K562 (cell line): ENCODE results near the gene PRKCSH. TPM values are rescaled to one million over a fixed set of nuclear protein-coding genes. Genes with fewer than 3 reads are reported as not detected.

Experiments
- ARID2 ChIP-seq: fragments of 450-650 bp; IDR thresholded peaks from 2 replicates; pipeline ENCODE4 v1.6.1; 2017; ENCODE audit warnings: antibody characterized with exemption, mild to moderate bottlenecking
- BHLHE40 ChIP-seq: IDR thresholded peaks from 2 replicates; pipeline ENCODE4 v1.6.1; 2011; ENCODE audit warnings: low read length, improper control_type of control experiment
- CTBP1 ChIP-seq: fragments of 450-650 bp; IDR thresholded peaks from 2 replicates; pipeline ENCODE4 v1.6.1; 2016; ENCODE audit warnings: borderline replicate concordance
- E2F3 ChIP-seq: fragments of 250-450 bp; sonication (Bioruptor Pico); IDR thresholded peaks from 2 replicates; pipeline ENCODE4 v1.4.0; 2020; ENCODE audit warnings: mild to moderate bottlenecking
- EWSR1 ChIP-seq: fragments of 450-650 bp; IDR thresholded peaks from 2 replicates; pipeline ENCODE4 v1.6.1; 2018; ENCODE audit warnings: borderline replicate concordance, mild to moderate bottlenecking, low read depth, moderate library complexity; ENCODE audit not compliant: partially characterized antibody
- HSF4 ChIP-seq: fragments of 250-450 bp; sonication (Bioruptor Pico); IDR thresholded peaks from 2 replicates; pipeline ENCODE4 v2.1.2; 2022; ENCODE audit warnings: mild to moderate bottlenecking, moderate library complexity, borderline replicate concordance
- KLF13 ChIP-seq: fragments of 450-650 bp; IDR thresholded peaks from 2 replicates; pipeline ENCODE4 v1.6.1; 2016; ENCODE audit warnings: missing genetic modification characterization, low read depth, mild to moderate bottlenecking, missing compliant biosample characterization, moderate library complexity, borderline replicate concordance
- MEIS2 ChIP-seq: fragments of 450-650 bp; IDR thresholded peaks from 2 replicates; pipeline ENCODE4 v1.6.1; 2014; ENCODE audit warnings: mild to moderate bottlenecking; ENCODE audit not compliant: partially characterized antibody
- NCOA2 ChIP-seq, 2 experiments: fragments of 450-650 bp; IDR thresholded peaks; 2 replicates each; pipeline ENCODE4 v1.6.1; 2018; ENCODE audit warnings: mild to moderate bottlenecking in 2 of 2, moderate library complexity in 1 of 2; ENCODE audit not compliant: partially characterized antibody in 2 of 2
- NFE2 ChIP-seq: IDR thresholded peaks from 2 replicates; pipeline ENCODE4 v1.6.1; 2014; ENCODE audit warnings: antibody characterized with exemption, low read depth
- NFRKB ChIP-seq: fragments of 450-650 bp; IDR thresholded peaks from 2 replicates; pipeline ENCODE4 v1.6.1; 2016; ENCODE audit warnings: low read depth
- RFX1 ChIP-seq: fragments of 450-650 bp; IDR thresholded peaks from 2 replicates; pipeline ENCODE4 v1.6.1; 2016; ENCODE audit warnings: mild to moderate bottlenecking, moderate library complexity
- SIX5 ChIP-seq, 2 experiments: IDR thresholded peaks; 2 replicates each; pipeline ENCODE4 v1.6.1; 2011; ENCODE audit warnings: low read length in 2 of 2, borderline replicate concordance in 1 of 2, low read depth in 1 of 2, mild to moderate bottlenecking in 1 of 2, moderate library complexity in 1 of 2; ENCODE audit not compliant: insufficient read depth in 1 of 2
- TAF15 ChIP-seq: fragments of 200-400 bp; formaldehyde crosslinking; IDR thresholded peaks from 2 replicates; pipeline ENCODE4 v1.6.1; 2017; ENCODE audit warnings: mild to moderate bottlenecking, low read depth, low read length, moderate library complexity
- THAP7 ChIP-seq: fragments of 250-450 bp; sonication (Bioruptor Pico); IDR thresholded peaks from 2 replicates; pipeline ENCODE4 v1.5.0; 2021
- XRCC3 ChIP-seq: fragments of 450-650 bp; IDR thresholded peaks from 2 replicates; pipeline ENCODE4 v1.6.1; 2017; ENCODE audit warnings: mild to moderate bottlenecking, moderate library complexity
- ZNF217 ChIP-seq: sonication (generic); formaldehyde crosslinking; IDR thresholded peaks from 2 replicates; pipeline ENCODE4 v1.8.0; 2022; ENCODE audit warnings: mild to moderate bottlenecking, missing genetic modification reagents
- ZNF408 ChIP-seq: fragments of 250-450 bp; sonication (Bioruptor Pico); IDR thresholded peaks from 2 replicates; pipeline ENCODE4 v1.4.0; 2020; ENCODE audit warnings: low read depth, mild to moderate bottlenecking, moderate library complexity
- ZNF77 ChIP-seq: fragments of 250-450 bp; sonication (Bioruptor Pico); IDR thresholded peaks from 2 replicates; pipeline ENCODE4 v1.5.0; 2020
- polyA plus RNA-seq, 8 experiments: library from polyadenylated mRNA; depleted of rRNA in 4 of 8; stranded (reverse) in 5 of 8; unstranded in 3 of 8; fragments of >200 nt; fragmentation: Nextera tagmentation in 2 of 8; fragmentation: Illumina TruSeq in 1 of 8; extraction: Ambion mirVana in 2 of 8; extraction: Trizol in 1 of 8; gene quantifications; 2 replicates each; pipeline versions ENCODE4 v1.2.1 to v1.2.3, GENCODE V29; 2011 to 2014; ENCODE audit warnings: inconsistent platforms in 1 of 8, missing spikeins in 1 of 8
- total RNA-seq, 7 experiments: library from RNA; depleted of rRNA in 6 of 7; stranded (reverse); fragments of >200 nt in 6 of 7; fragmentation: Illumina TruSeq in 2 of 7; extraction: Trizol in 2 of 7; gene quantifications; 2 replicates each; pipeline versions ENCODE4 v1.2.1 to v1.2.3, GENCODE V29; 2011 to 2021; ENCODE audit warnings: low replicate concordance in 1 of 7
- TF ChIP-seq, protein P1 (sequence below): fragments of 250-450 bp; sonication (Bioruptor Pico); IDR thresholded peaks from 2 replicates; pipeline ENCODE4 v1.4.0; 2020
- TF ChIP-seq, protein P2 (sequence below): fragments of 250-450 bp; sonication (Bioruptor Pico); IDR thresholded peaks from 2 replicates; pipeline ENCODE4 v1.5.0; 2020; ENCODE audit warnings: mild to moderate bottlenecking, borderline replicate concordance

PRKCSH gene
- total and polyA plus RNA-seq, 9 of the 15 experiments (the other 6 are each of a cell fraction or from before 2014, with no cell fraction given), result 2.3 to 297 (median 48.1) TPM

- TF ChIP-seq THAP7 (CRISPR knock-in tag), result 0 out of 2 replicates have a peak, but pooled peaks have one; percentile 28
- peak; percentile 100 for TF ChIP-seq BHLHE40
- no peak for TF ChIP-seq MEIS2
- no peak for TF ChIP-seq NCOA2 (IDR thresholded peaks at IDR 0.05; ENCODE audit: partially characterized antibody in 2 of 2)
- TF ChIP-seq NFRKB, result no peak
- no peak for TF ChIP-seq ARID2
- TF ChIP-seq ZNF217 (CRISPR knock-in tag), result 0 out of 2 replicates have a peak, but pooled peaks have one; percentile 69
- peak; percentile 70 for TF ChIP-seq CTBP1
- TF ChIP-seq NFE2, result no peak
- TF ChIP-seq, protein P1, sequence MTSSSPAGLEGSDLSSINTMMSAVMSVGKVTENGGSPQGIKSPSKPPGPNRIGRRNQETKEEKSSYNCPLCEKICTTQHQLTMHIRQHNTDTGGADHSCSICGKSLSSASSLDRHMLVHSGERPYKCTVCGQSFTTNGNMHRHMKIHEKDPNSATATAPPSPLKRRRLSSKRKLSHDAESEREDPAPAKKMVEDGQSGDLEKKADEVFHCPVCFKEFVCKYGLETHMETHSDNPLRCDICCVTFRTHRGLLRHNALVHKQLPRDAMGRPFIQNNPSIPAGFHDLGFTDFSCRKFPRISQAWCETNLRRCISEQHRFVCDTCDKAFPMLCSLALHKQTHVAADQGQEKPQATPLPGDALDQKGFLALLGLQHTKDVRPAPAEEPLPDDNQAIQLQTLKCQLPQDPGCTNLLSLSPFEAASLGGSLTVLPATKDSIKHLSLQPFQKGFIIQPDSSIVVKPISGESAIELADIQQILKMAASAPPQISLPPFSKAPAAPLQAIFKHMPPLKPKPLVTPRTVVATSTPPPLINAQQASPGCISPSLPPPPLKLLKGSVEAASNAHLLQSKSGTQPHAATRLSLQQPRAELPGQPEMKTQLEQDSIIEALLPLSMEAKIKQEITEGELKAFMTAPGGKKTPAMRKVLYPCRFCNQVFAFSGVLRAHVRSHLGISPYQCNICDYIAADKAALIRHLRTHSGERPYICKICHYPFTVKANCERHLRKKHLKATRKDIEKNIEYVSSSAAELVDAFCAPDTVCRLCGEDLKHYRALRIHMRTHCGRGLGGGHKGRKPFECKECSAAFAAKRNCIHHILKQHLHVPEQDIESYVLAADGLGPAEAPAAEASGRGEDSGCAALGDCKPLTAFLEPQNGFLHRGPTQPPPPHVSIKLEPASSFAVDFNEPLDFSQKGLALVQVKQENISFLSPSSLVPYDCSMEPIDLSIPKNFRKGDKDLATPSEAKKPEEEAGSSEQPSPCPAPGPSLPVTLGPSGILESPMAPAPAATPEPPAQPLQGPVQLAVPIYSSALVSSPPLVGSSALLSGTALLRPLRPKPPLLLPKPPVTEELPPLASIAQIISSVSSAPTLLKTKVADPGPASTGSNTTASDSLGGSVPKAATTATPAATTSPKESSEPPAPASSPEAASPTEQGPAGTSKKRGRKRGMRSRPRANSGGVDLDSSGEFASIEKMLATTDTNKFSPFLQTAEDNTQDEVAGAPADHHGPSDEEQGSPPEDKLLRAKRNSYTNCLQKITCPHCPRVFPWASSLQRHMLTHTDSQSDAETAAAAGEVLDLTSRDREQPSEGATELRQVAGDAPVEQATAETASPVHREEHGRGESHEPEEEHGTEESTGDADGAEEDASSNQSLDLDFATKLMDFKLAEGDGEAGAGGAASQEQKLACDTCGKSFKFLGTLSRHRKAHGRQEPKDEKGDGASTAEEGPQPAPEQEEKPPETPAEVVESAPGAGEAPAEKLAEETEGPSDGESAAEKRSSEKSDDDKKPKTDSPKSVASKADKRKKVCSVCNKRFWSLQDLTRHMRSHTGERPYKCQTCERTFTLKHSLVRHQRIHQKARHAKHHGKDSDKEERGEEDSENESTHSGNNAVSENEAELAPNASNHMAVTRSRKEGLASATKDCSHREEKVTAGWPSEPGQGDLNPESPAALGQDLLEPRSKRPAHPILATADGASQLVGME (CRISPR knock-in tag), result peak; percentile 93
- TF ChIP-seq ZNF77 (CRISPR knock-in tag), result no peak
- no peak for TF ChIP-seq TAF15
- TF ChIP-seq ZNF408 (CRISPR knock-in tag), result no peak
- no peak for TF ChIP-seq EWSR1
- TF ChIP-seq KLF13 (tag), result peak; percentile 94
- TF ChIP-seq SIX5 (IDR thresholded peaks at IDR 0.05; ENCODE audit: borderline replicate concordance in 1 of 2, insufficient read depth in 1 of 2, low read depth in 1 of 2, low read length in 2 of 2), result no peak
- peak; percentile 88 for TF ChIP-seq RFX1
- TF ChIP-seq HSF4, result no peak
- TF ChIP-seq, protein P2, sequence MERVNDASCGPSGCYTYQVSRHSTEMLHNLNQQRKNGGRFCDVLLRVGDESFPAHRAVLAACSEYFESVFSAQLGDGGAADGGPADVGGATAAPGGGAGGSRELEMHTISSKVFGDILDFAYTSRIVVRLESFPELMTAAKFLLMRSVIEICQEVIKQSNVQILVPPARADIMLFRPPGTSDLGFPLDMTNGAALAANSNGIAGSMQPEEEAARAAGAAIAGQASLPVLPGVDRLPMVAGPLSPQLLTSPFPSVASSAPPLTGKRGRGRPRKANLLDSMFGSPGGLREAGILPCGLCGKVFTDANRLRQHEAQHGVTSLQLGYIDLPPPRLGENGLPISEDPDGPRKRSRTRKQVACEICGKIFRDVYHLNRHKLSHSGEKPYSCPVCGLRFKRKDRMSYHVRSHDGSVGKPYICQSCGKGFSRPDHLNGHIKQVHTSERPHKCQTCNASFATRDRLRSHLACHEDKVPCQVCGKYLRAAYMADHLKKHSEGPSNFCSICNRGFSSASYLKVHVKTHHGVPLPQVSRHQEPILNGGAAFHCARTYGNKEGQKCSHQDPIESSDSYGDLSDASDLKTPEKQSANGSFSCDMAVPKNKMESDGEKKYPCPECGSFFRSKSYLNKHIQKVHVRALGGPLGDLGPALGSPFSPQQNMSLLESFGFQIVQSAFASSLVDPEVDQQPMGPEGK (CRISPR knock-in tag), result no peak
- 0 out of 2 replicates have a peak, but pooled peaks have one; percentile 57 for TF ChIP-seq E2F3 (CRISPR knock-in tag)
- no peak for TF ChIP-seq XRCC3
These were observed 47.1 kb downstream of the PRKCSH start (continued) for GRCh38 chr19:11482384-11483050.
